GM12878 (cell line): ENCODE measurements around the gene DYRK4. TPM values are rescaled to one million over a fixed set of nuclear protein-coding genes. Genes with fewer than 3 reads are reported as not detected.

ENCODE experiments used
- ATAC-seq: fragments of 200-7000 bp; cut with Tn5 transposase; 3 replicates; pipeline ENCODE4 v1.9.1; 2020; ENCODE audit warnings: mild to moderate bottlenecking, moderate library complexity
- BruUV-seq: library from RNA; stranded (reverse); fragments of 400-500 nt; replicated peaks from 2 replicates; lab custom pipeline; 2021; lab: Mats Ljungman, UMichigan
- CTCF ChIA-PET: fragments of 300-600 bp; sonication (Branson Sonifier 250); formaldehyde crosslinking; extraction: SDS; loops from one replicate; lab custom pipeline; 2021; ENCODE audit warnings: inconsistent platforms; lab: Yijun Ruan, JAX
- POLR2A ChIA-PET: fragments of 350-600 bp; formaldehyde crosslinking; extraction: SDS; loops from one replicate; lab custom pipeline; 2021; ENCODE audit warnings: inconsistent platforms; lab: Charles Lee
- RAD21 ChIA-PET: fragments of 300-600 bp; sonication (Branson Sonifier 250); formaldehyde crosslinking; loops from one replicate; lab custom pipeline; 2023; ENCODE audit warnings: antibody characterized with exemption; ENCODE audit not compliant: unreplicated experiment; lab: Charles Lee
- SMC1A ChIA-PET: fragments of 300-600 bp; sonication (Branson Sonifier 250); formaldehyde crosslinking; loops from one replicate; lab custom pipeline; 2023; ENCODE audit not compliant: unreplicated experiment, uncharacterized antibody; lab: Charles Lee
- DNase-seq: peaks from one replicate; pipeline ENCODE4 v3.0.0-alpha.2; 2011; ENCODE audit warnings: low read depth, low spot score
- FAIRE-seq: peaks from 3 replicates; lab custom pipeline; 2011; peaks lifted over from hg19 to GRCh38; lab: Jason Lieb, UNC
- H2AFZ ChIP-seq: 2 replicates; pipeline ENCODE4 v1.6.0; 2011; ENCODE audit warnings: low read depth, low read length, control low read depth; ENCODE audit not compliant: control insufficient read depth
- H3K27ac ChIP-seq: 2 replicates; pipeline ENCODE4 v1.5.1; 2011; ENCODE audit warnings: control low read depth; ENCODE audit not compliant: control insufficient read depth, insufficient read depth
- H3K27me3 ChIP-seq, 2 experiments: replicated peaks in 1 of 2; 2 replicates each; pipeline versions ENCODE4 v1.6.0 to v1.6.1; 2011; ENCODE audit warnings: low read length in 1 of 2; ENCODE audit not compliant: control insufficient read depth in 2 of 2, insufficient read depth in 2 of 2
- H3K36me3 ChIP-seq, 2 experiments: 2 replicates each; pipeline ENCODE4 v1.5.1; 2011; ENCODE audit warnings: low read length in 1 of 2; ENCODE audit not compliant: control insufficient read depth in 2 of 2, insufficient read depth in 2 of 2
- H3K4me1 ChIP-seq: 2 replicates; pipeline ENCODE4 v1.6.1; 2011; ENCODE audit warnings: mild to moderate bottlenecking, low read length, moderate library complexity, mixed read lengths; ENCODE audit not compliant: control insufficient read depth, insufficient read depth
- H3K4me2 ChIP-seq: 2 replicates; pipeline ENCODE4 v1.6.0; 2011; ENCODE audit warnings: control low read depth; ENCODE audit not compliant: control insufficient read depth, insufficient read depth
- H3K4me3 ChIP-seq: fragments of 200-600 bp; sonication (generic); 2 replicates; pipeline ENCODE4 v1.5.1; 2016
- H3K79me2 ChIP-seq: 2 replicates; pipeline ENCODE4 v1.6.0; 2011; ENCODE audit warnings: low read length; ENCODE audit not compliant: control insufficient read depth, insufficient read depth
- H3K9ac ChIP-seq: 2 replicates; pipeline ENCODE4 v1.8.0; 2011; ENCODE audit warnings: low read length, control low read depth, mixed read lengths; ENCODE audit not compliant: control insufficient read depth, insufficient read depth
- H3K9me3 ChIP-seq: replicated peaks from 3 replicates; pipeline ENCODE4 v1.5.1; 2011; ENCODE audit warnings: mild to moderate bottlenecking, low read length; ENCODE audit not compliant: control insufficient read depth, insufficient read depth
- H4K20me1 ChIP-seq: 2 replicates; pipeline ENCODE4 v1.6.0; 2011; ENCODE audit not compliant: control insufficient read depth, insufficient read depth
- CBFB ChIP-seq: IDR thresholded peaks from 2 replicates; pipeline ENCODE4 v1.6.1; 2016; ENCODE audit warnings: antibody characterized with exemption, low read depth
- CHD2 ChIP-seq: IDR thresholded peaks from 2 replicates; pipeline ENCODE4 v1.6.1; 2011; ENCODE audit warnings: low read depth, low read length, improper control_type of control experiment, borderline replicate concordance
- IRF4 ChIP-seq: IDR thresholded peaks from 2 replicates; pipeline ENCODE4 v1.6.1; 2011; ENCODE audit warnings: low read depth, low read length
- JUND ChIP-seq: IDR thresholded peaks from 2 replicates; pipeline ENCODE4 v1.6.1; 2012; ENCODE audit warnings: low read depth, mild to moderate bottlenecking, low read length, improper control_type of control experiment, moderate library complexity
- NR2F1 ChIP-seq: fragments of 450-650 bp; conservative IDR thresholded peaks from 2 replicates; pipeline ENCODE4 v1.6.1; 2017; ENCODE audit warnings: mild to moderate bottlenecking
- PML ChIP-seq: IDR thresholded peaks from 2 replicates; pipeline ENCODE4 v1.6.1; 2012; ENCODE audit warnings: low read length, inconsistent platforms
- POLR2A ChIP-seq: IDR thresholded peaks from 2 replicates; pipeline ENCODE4 v1.6.1; 2011; ENCODE audit warnings: low read depth, mild to moderate bottlenecking, low read length
- RFX5 ChIP-seq: IDR thresholded peaks from 2 replicates; pipeline ENCODE4 v1.6.1; 2011; ENCODE audit warnings: low read depth, low read length, improper control_type of control experiment
- SIX5 ChIP-seq: IDR thresholded peaks from 2 replicates; pipeline ENCODE4 v1.6.1; 2011; ENCODE audit warnings: mild to moderate bottlenecking, low read depth, low read length, moderate library complexity; ENCODE audit not compliant: severe bottlenecking
- SMARCA5 ChIP-seq: fragments of 450-650 bp; IDR thresholded peaks from 2 replicates; pipeline ENCODE4 v1.6.1; 2017; ENCODE audit warnings: mild to moderate bottlenecking
- SP1 ChIP-seq: IDR thresholded peaks from one replicate; pipeline ENCODE4 v1.6.1; 2011; ENCODE audit warnings: low read depth, low read length
- SREBF2 ChIP-seq: IDR thresholded peaks from 2 replicates; pipeline ENCODE4 v1.6.1; 2012; ENCODE audit warnings: mild to moderate bottlenecking, low read length
- STAT1 ChIP-seq: fragments of 450-650 bp; conservative IDR thresholded peaks from 2 replicates; pipeline ENCODE4 v1.6.1; 2014; ENCODE audit warnings: antibody characterized with exemption, mild to moderate bottlenecking
- TBL1XR1 ChIP-seq: IDR thresholded peaks from 2 replicates; pipeline ENCODE4 v1.6.1; 2012; ENCODE audit warnings: low read depth, low read length, improper control_type of control experiment
- ZSCAN29 ChIP-seq: fragments of 450-650 bp; IDR thresholded peaks from 2 replicates; pipeline ENCODE4 v1.6.1; 2017; ENCODE audit warnings: mild to moderate bottlenecking, moderate library complexity
- WGBS: methylation state at CpG from one replicate; pipeline ENCODE4 v1.1.6; 2016; ENCODE audit warnings: low lambda C conversion rate; ENCODE audit not compliant: insufficient replicate concordance, insufficient coverage; ENCODE audit errors: missing lambda C conversion rate; 5-methylcytosine and 5-hydroxymethylcytosine counted together
- in situ Hi-C: fragments of 300-500 bp; cut with MboI; formaldehyde crosslinking; loops from 9 replicates; pipeline ENCODE4 v1.14.3; 2018; ENCODE audit warnings: mixed read lengths
- intact Hi-C: fragments of 100-400 bp; cut with micrococcal nuclease; formaldehyde crosslinking; loops from one replicate; pipeline ENCODE4 v1.14.2; 2022; ENCODE audit not compliant: unreplicated experiment
- polyA plus RNA-seq, 11 experiments: library from polyadenylated mRNA; depleted of rRNA in 4 of 11; unstranded in 6 of 11; stranded (reverse) in 5 of 11; fragments of >200 nt; fragmentation: Nextera tagmentation in 4 of 11; fragmentation: Illumina TruSeq in 1 of 11; extraction: Ambion mirVana in 4 of 11; extraction: Trizol in 1 of 11; gene quantifications; 1 replicate in 1 of 11; 2 replicates in 10 of 11; pipeline versions ENCODE4 v1.2.1 to v1.2.3, GENCODE V29; 2011 to 2016; ENCODE audit warnings: inconsistent platforms in 2 of 11, missing spikeins in 2 of 11, low read depth in 1 of 11
- total RNA-seq, 4 experiments: library from RNA; depleted of rRNA in 3 of 4; stranded (reverse); fragments of >200 nt in 3 of 4; fragmentation: Illumina TruSeq in 1 of 4; extraction: Trizol in 1 of 4; gene quantifications; 2 replicates each; pipeline versions ENCODE4 v1.2.1 to v1.2.3, GENCODE V29; 2013 to 2021
- TF ChIP-seq, protein P1 (sequence below): IDR thresholded peaks from 2 replicates; pipeline ENCODE4 v1.6.1; 2012; ENCODE audit warnings: low read depth, low read length, improper control_type of control experiment
- TF ChIP-seq, protein P2 (sequence below): IDR thresholded peaks from 2 replicates; pipeline ENCODE4 v1.6.1; 2011; ENCODE audit warnings: borderline replicate concordance, low read depth, mild to moderate bottlenecking, moderate library complexity, low read length; ENCODE audit not compliant: insufficient read depth, poor library complexity, severe bottlenecking
- TF ChIP-seq, protein P3 (sequence below): IDR thresholded peaks from 2 replicates; pipeline ENCODE4 v1.6.1; 2012; ENCODE audit warnings: mild to moderate bottlenecking, low read depth, low read length

Gene DYRK4
- total and polyA plus RNA-seq, 10 of the 15 experiments (the other 5 are each of a cell fraction or from before 2014, with no cell fraction given), result 30.8 to 66.7 (median 46.8) TPM

DNA sequence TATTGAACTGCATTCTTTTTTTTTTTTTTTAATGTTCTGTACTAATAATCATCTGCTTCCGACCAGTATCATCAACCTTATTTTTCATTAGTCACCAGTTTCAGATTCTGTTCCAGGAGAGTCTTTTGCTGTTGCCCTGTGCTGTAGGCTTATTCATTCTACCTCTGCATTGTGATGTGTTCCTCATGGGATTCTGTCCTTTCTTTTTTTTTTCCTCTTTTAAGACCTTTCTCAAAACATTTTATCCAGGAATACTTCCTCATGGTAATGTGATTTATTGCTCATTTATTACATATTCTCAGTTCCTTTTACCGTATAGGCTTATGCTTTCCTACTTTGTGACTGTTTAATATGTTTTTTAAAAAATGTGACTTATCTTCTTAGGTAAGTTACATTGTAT, 91.7 kb downstream of the DYRK4 start:
- H3K4me3 ChIP-seq, result no peak overlapping the region
- SMC1A ChIA-PET, result interaction anchor here (1.0 to 1.1 kb wide), 2 partner anchors 8 to 49 kb away, joined by 3 read pairs; no protein-coding TSS in a partner anchor
- POLR2A ChIA-PET, result no interaction called here
- 0 out of 2 replicates have a peak, but pooled peaks cover 3% of the 10 kb centered on the region for H3K4me1 ChIP-seq
- WGBS, result 43% methylated on average over 2 of the region's 2 CpGs
- ATAC-seq, result no peak
- CTCF ChIA-PET, result interaction anchor here (0.9 kb wide), 1 partner anchor 73 kb away, joined by 3 read pairs; no protein-coding TSS in a partner anchor
- intact Hi-C loops (no loop called here), in situ Hi-C loops (no loop called here)
- H3K79me2 ChIP-seq, result peaks cover 42% of the 10 kb centered on the region
- peaks cover 2 to 35% of the 10 kb centered on the region in 2 experiments; a peak in 3 of 4 replicates for H3K36me3 ChIP-seq
- no peak overlapping the region for H3K4me2 ChIP-seq
- no peak for DNase-seq
- H3K27ac ChIP-seq, result no peak overlapping the region
- H3K27me3 ChIP-seq, result no peaks in the 10 kb centered on the region
- H2AFZ ChIP-seq, result no peak overlapping the region
- FAIRE-seq, result no peak
- no peak for TF ChIP-seq SIX5
- no peak for TF ChIP-seq RFX5
- TF ChIP-seq SP1, result no peak
- TF ChIP-seq NR2F1, result no peak
- no peak for TF ChIP-seq IRF4
- TF ChIP-seq POLR2A, result no peak
- no peak for TF ChIP-seq TBL1XR1
- TF ChIP-seq, protein P1, sequence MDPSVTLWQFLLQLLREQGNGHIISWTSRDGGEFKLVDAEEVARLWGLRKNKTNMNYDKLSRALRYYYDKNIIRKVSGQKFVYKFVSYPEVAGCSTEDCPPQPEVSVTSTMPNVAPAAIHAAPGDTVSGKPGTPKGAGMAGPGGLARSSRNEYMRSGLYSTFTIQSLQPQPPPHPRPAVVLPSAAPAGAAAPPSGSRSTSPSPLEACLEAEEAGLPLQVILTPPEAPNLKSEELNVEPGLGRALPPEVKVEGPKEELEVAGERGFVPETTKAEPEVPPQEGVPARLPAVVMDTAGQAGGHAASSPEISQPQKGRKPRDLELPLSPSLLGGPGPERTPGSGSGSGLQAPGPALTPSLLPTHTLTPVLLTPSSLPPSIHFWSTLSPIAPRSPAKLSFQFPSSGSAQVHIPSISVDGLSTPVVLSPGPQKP, result no peak
- TF ChIP-seq JUND, result no peak
- TF ChIP-seq, protein P2, sequence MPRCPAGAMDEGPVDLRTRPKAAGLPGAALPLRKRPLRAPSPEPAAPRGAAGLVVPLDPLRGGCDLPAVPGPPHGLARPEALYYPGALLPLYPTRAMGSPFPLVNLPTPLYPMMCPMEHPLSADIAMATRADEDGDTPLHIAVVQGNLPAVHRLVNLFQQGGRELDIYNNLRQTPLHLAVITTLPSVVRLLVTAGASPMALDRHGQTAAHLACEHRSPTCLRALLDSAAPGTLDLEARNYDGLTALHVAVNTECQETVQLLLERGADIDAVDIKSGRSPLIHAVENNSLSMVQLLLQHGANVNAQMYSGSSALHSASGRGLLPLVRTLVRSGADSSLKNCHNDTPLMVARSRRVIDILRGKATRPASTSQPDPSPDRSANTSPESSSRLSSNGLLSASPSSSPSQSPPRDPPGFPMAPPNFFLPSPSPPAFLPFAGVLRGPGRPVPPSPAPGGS, result no peak
- TF ChIP-seq SREBF2, result no peak
- TF ChIP-seq STAT1, result no peak
- no peak for TF ChIP-seq ZSCAN29
- TF ChIP-seq SMARCA5, result no peak
- no peak for TF ChIP-seq PML
- no peak for TF ChIP-seq CBFB
- no peak for TF ChIP-seq CHD2
- TF ChIP-seq, protein P3, sequence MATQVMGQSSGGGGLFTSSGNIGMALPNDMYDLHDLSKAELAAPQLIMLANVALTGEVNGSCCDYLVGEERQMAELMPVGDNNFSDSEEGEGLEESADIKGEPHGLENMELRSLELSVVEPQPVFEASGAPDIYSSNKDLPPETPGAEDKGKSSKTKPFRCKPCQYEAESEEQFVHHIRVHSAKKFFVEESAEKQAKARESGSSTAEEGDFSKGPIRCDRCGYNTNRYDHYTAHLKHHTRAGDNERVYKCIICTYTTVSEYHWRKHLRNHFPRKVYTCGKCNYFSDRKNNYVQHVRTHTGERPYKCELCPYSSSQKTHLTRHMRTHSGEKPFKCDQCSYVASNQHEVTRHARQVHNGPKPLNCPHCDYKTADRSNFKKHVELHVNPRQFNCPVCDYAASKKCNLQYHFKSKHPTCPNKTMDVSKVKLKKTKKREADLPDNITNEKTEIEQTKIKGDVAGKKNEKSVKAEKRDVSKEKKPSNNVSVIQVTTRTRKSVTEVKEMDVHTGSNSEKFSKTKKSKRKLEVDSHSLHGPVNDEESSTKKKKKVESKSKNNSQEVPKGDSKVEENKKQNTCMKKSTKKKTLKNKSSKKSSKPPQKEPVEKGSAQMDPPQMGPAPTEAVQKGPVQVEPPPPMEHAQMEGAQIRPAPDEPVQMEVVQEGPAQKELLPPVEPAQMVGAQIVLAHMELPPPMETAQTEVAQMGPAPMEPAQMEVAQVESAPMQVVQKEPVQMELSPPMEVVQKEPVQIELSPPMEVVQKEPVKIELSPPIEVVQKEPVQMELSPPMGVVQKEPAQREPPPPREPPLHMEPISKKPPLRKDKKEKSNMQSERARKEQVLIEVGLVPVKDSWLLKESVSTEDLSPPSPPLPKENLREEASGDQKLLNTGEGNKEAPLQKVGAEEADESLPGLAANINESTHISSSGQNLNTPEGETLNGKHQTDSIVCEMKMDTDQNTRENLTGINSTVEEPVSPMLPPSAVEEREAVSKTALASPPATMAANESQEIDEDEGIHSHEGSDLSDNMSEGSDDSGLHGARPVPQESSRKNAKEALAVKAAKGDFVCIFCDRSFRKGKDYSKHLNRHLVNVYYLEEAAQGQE, result no peak
- H3K9me3 ChIP-seq, result no peaks in the 10 kb centered on the region
- RAD21 ChIA-PET, result no interaction called here
- H4K20me1 ChIP-seq, result no peaks in the 10 kb centered on the region
- no peak overlapping the region for H3K9ac ChIP-seq
- BruUV-seq, result no TSS peak
